Esophagus mucosa (tissue), 1 donor: Measurements from ENCODE around the gene CCND2. TPM values are rescaled to one million over a fixed set of nuclear protein-coding genes. Genes with fewer than 3 reads are reported as not detected.
"Not testable (repeated sequence)": the region's sequence is repeated elsewhere in the genome, so short reads cannot be mapped to it uniquely, and the experiment has no call there.

Experiments
- ATAC-seq: fragments of 200-7000 bp; cut with Tn5 transposase; one replicate; pipeline ENCODE4 v1.9.1; 2020
- total RNA-seq: library from RNA; stranded (reverse); gene quantifications from one replicate; pipeline ENCODE4 v1.2.4, GENCODE V29; 2023
- donor health status: DM: yes; HTN: yes; CAD: no.

Gene CCND2
- total RNA-seq: 48.9 TPM

DNA sequence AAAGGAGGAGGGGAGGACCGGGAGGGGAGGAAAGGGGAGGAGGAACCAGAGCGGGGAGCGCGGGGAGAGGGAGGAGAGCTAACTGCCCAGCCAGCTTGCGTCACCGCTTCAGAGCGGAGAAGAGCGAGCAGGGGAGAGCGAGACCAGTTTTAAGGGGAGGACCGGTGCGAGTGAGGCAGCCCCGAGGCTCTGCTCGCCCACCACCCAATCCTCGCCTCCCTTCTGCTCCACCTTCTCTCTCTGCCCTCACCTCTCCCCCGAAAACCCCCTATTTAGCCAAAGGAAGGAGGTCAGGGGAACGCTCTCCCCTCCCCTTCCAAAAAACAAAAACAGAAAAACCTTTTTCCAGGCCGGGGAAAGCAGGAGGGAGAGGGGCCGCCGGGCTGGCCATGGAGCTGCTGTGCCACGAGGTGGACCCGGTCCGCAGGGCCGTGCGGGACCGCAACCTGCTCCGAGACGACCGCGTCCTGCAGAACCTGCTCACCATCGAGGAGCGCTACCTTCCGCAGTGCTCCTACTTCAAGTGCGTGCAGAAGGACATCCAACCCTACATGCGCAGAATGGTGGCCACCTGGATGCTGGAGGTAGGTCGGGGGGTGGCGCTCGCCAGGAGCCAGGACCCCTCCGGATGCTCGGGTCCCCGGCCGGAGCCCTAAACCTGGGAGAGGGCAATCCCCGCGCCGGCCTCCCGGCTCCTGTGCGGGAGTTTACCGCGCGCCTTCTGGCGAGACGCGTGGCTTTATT, at the start of gene CCND2:
Gene CCND2, plus strand, starts transcription at position 111 of the 744 bp plus-strand sequence. Its CDS starts 279 bp downstream, at position 390.
- peak; percentile 60 for ATAC-seq

DNA sequence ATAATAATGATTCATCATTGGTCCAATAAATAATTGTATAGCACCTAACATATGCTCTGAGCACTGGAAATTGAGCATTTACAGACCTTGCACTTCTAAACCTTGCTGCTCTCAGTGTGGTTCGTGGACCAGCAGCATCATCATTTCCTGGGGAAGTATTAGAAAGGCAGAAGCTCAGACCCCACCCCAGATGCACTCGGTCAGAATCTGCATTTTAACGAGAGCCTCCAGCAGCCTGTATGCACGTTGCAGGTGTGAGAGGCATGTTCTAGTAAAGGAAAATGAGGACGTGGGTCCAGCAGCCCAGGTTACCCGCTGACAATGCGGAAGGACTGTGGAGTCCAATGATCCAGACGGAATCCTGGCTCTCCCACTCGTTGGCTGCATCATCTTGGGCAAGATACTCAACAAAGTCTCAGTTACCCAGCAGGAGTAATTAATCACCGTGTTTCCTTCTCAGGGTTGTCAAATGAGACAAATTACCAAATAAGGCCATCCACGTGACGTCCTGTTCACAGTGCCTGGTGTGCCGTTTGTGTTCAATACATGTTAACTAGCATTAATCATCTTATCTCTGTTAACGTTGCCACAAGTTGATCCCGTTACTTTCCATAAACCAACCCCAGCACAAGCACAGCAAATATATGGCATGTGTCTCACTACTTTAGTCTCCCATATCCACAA, 49.2 kb upstream of the CCND2 start:
- no peak for ATAC-seq

- no peak for ATAC-seq
These were observed 48.0 kb upstream of the CCND2 start for GRCh38 chr12:4225571-4225970.

GRCh38 chr12:4227046-4227445, 46.5 kb upstream of the CCND2 start:
- ATAC-seq: no peak

- ATAC-seq: no peak
These were observed 45.4 kb upstream of the CCND2 start for GRCh38 chr12:4228122-4228580.

DNA sequence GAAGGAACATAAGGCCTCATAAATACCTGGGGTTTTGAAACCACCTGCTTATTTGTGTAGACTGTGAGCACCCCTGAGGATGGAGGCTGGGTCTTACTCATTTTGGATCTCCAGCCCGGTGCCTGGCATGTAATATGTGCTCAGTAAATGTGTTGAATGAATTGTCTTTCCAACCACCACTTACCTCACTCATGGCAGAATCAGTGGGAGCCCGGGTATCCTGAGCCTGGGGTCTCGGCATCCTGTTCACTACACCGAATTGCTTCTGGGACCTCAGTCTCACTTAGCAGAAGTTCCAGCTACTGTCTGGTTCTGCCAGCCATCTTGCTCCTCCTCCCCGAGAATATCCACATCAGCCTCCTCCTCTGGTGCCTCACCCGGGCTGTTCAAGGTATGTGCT, 43.0 kb upstream of the CCND2 start:
- no peak for ATAC-seq

DNA sequence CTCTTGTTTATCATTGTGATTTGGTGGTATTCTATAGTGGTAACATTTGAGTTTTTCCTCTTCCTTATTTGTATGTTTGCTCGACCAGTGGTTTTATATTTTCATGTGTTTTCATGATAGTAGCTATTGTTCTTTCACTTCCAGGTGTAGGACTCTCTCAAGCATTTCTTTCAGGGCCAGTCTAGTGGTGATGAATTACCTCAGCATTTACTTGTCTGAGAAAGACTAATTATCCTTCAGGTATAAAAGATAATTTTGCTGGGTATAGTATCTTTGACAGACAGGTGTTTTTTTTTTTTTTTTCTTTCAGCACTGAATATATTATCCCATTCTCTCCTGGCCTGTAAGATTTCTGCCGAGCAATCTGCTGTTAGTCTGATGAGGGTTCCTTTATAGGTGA, 35.0 kb upstream of the CCND2 start:
- ATAC-seq: no peak

GRCh38 chr12:4239746-4240145, 33.8 kb upstream of the CCND2 start:
- ATAC-seq: no peak

- ATAC-seq: peak; percentile 60
These were observed 33.3 kb upstream of the CCND2 start for GRCh38 chr12:4240161-4240783.

GRCh38 chr12:4240981-4241380, 32.6 kb upstream of the CCND2 start:
- no peak for ATAC-seq

- no peak for ATAC-seq
These were observed 32.0 kb upstream of the CCND2 start for GRCh38 chr12:4241592-4241991.

GRCh38 chr12:4242595-4242994, 31.0 kb upstream of the CCND2 start:
- no peak for ATAC-seq

DNA sequence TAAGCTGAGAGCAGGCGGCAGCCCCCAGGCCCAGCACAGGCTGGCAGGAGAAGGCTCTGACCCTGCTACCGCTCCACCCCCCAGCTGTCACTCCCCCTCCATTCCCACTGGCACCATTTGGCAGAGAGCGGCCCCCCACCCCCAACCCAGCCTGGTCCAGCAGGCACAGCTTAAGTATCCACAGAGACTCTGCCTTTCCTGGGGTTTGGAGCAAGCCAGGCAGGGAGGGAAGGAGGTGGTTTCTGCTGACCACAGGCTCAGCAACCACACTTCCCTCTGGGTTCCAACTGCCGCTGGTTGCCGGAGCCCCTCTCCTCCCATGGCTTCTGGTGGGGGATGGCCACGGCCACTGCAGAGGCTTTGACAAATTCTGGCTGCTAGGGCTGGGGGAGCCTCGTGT, 30.5 kb upstream of the CCND2 start:
- no peak for ATAC-seq

DNA sequence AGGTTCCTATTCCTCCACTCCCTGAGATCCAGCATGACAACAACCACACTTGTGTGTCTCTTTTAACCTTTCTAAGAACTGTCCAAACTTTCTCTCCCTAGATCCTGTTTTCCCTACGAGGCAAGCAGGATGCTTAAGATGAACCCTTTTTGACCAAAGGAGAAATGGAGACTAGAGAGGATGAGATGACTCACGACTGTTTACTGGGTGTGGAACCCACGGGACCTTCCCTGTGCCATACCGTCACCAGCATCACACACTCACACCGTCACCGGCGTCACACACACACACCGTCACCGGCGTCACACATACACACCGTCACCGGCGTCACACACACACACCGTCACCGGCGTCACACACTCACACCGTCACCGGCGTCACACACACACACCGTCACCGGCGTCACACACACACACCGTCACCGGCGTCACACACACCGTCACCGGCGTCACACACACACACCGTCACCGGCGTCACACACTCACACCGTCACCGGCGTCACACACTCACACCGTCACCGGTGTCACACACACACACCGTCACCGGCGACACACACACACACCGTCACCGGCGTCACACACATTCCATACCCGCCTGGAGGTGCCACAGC, 30.0 kb upstream of the CCND2 start:
- ATAC-seq: not testable (repeated sequence)

DNA sequence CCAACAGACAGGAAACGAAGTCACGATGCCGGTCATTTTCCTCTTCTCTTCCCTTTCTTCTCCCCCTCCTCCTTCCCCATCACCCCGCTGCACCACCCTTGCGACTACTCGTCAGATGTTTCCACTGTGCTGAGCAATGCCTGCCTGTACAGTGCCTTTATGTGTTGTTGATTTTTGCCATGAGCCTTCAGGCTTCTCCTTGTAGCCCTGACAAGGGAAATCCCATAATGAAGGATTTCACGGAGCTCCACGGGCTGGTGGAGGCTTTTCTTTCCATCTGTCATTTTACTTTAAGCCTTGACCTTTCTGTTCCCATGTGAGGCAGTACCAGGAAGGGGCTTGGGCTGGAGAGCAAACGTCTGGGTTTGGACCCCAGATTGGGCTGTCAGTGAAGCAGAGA, 28.7 kb upstream of the CCND2 start:
- no peak for ATAC-seq

DNA sequence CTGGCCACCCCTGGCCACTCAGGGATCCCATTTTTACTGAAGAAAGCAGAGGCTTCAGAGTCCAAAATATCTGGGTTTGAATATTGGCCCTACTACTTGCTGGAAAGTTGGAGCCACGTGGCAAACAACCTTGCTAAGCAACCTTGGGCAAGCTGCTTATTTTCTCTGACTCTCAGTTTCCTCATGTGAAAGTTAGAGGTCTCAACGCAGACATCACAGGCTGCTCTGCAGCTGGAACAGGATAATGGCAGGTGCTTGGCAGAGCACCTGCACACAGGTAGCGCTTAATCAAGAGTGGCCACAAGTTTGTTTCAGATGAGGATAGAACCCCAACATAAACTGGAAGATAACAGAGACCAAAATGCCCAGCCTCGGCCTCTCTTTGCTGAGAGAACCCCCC, 28.1 kb upstream of the CCND2 start:
- no peak for ATAC-seq

DNA sequence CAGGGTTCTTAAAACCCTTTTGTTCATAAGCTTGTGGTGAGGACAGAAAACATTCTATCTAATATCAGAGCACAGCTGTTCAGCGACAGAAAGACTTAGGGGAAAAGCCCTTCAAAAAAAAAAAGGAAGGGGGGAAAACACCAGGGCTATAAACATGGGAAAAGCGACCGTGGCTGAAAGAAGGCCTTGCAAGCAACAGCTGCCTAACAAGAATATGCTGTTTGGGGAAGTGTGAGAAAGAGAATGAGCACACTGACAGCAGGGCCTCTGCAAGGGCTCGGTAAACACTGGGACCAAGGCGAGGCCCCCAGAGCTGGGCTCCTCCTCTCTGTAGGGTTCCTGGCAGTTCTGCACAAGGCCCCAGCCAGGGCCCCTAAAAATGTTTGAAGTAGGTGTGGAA, 27.4 kb upstream of the CCND2 start:
- ATAC-seq: no peak

DNA sequence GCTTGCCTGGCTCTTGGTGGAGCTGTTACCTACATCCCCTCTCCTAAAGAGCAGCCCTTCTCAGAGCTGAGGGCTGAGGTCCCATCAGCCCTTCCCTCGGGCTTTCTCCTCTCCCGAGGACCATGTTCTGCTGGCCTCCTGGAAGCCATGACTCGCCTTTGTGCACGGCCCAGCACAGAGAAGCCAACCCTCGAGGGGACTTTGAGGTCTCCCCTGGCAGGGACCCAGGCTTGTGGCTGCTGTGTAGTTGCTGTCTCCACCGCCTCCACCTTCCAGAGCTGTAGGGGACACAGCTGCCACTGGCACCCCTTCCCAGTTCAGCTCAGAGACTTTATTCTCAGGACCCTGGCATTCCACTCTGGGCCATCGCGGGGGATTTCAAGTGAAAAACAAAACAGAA, 22.9 kb upstream of the CCND2 start:
- no peak for ATAC-seq

DNA sequence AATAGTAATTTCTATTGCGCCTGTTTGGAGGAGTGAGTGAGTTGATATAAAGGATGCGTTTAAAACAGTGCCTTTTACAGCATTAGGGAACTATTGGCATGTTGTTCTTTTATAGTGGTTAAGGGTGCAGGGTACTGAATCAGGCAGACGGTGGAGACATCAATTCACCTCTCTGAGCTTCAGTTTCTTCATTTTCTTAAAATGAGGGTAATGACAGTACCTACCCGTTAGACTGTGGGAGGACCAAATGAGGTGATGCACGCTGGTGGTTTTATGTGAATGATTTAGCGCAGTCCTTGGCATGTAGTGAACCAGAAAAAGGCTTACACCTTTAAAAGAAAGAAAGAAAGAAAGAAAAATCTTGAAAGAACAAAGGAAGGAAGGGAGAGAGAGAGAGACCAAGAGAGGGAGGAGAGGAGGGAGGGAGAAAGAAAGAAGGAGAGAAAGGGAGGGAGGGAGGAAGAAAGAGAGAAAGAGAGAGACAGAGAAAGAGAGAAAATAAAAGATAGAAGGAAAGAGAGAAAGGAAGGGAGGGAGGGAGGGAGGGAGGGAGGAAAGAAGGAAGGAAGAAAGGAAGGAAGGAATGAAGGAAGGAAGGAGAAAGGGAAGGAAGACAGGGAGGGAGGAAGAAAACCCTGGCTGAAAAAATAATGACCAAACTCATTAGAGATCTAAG, 22.2 kb upstream of the CCND2 start:
- ATAC-seq: no peak

GRCh38 chr12:4251967-4252366, 21.6 kb upstream of the CCND2 start:
- ATAC-seq: no peak

GRCh38 chr12:4252601-4253000, 21.0 kb upstream of the CCND2 start:
- ATAC-seq: no peak

DNA sequence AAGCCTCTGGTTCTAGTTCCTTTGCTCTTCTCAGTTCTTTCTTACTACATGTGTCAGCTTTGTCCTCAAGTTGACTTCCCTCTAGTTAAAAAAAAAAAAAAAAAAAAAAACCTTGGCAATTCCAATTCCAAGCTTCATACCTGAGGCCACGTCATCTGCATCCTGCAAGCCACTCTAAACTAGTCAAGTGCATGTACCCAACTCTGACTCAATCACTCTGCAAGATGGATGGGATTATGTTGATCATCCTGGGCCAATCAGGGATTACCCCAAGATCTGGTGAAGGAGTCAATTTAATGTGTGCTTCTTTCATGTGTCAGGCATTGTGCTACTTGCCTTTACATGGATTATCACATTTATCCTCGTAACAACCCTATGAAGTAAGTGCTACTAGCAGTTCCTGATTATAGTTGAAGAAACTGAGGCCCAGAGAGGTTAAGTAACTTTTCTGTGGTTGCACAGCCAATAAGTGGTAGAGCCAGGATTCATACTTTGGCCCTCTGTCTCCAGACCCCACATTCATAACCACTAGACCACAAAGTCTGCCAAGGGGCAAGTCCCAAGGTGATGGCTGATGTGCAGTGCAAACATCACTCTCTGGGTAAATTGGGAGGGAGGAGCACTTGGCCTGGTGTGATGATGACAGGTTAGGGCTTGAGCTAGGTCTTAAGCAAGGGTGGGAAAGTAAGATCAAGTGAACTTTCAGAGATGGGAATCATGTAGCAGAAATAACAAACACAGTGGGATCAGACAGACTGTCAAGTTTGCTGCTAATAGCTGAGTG, 17.3 kb upstream of the CCND2 start:
- peak; percentile 94 for ATAC-seq
